GM21360 (cell line): ENCODE measurements around the gene ZFAND6.
A peak's percentile ranks its signal among the peaks of the same experiment; 100 is the strongest.
"Not testable (repeated sequence)": the region's sequence is repeated elsewhere in the genome, so short reads cannot be mapped to it uniquely, and the experiment has no call there.

Source experiments
- ATAC-seq: cut with Tn5 transposase; IDR thresholded peaks from one replicate; pipeline ENCODE4 v1.9.1; 2021; ENCODE audit warnings: mild to moderate bottlenecking, moderate library complexity; ENCODE audit not compliant: unreplicated experiment

The ZFAND6 gene

GRCh38 chr15:80140909-80141308, 81.4 kb downstream of the ZFAND6 start:
- ATAC-seq: no peak

GRCh38 chr15:80141916-80142598, 82.6 kb downstream of the ZFAND6 start:
- ATAC-seq: no peak

- no peak for ATAC-seq
Measured at GRCh38 chr15:80142646-80143045, 83.2 kb downstream of the ZFAND6 start.

GRCh38 chr15:80151148-80151547, 91.7 kb downstream of the ZFAND6 start:
- ATAC-seq: no peak

- no peak for ATAC-seq
Measured at GRCh38 chr15:80151576-80151975, 92.1 kb downstream of the ZFAND6 start.

- peak; percentile 47 for ATAC-seq
Measured at GRCh38 chr15:80152180-80152895, 92.9 kb downstream of the ZFAND6 start.

- peak; percentile 55 for ATAC-seq
Measured at GRCh38 chr15:80152896-80153876, 93.7 kb downstream of the ZFAND6 start, which contains the start of gene FAH. FAH (plus strand) TSS chr15:80152999; CDS start chr15:80153055, 56 bp downstream.

- no peak for ATAC-seq
Measured at GRCh38 chr15:80153900-80154299, 94.4 kb downstream of the ZFAND6 start.

- no peak for ATAC-seq
Measured at GRCh38 chr15:80154336-80154735, 94.9 kb downstream of the ZFAND6 start.

- no peak for ATAC-seq
Measured at GRCh38 chr15:80155001-80155377, 95.5 kb downstream of the ZFAND6 start.

- ATAC-seq: not testable (repeated sequence)
Measured at GRCh38 chr15:80155378-80156175, 96.1 kb downstream of the ZFAND6 start.

GRCh38 chr15:80156176-80156720, 96.8 kb downstream of the ZFAND6 start:
- no peak for ATAC-seq

- no peak for ATAC-seq
Measured at GRCh38 chr15:80157215-80157614, 97.7 kb downstream of the ZFAND6 start.

GRCh38 chr15:80159301-80159700, 99.8 kb downstream of the ZFAND6 start:
- ATAC-seq: no peak

- no peak for ATAC-seq
Measured at GRCh38 chr15:80159811-80160569, 100.5 kb downstream of the ZFAND6 start.

- no peak for ATAC-seq
Measured at GRCh38 chr15:80160570-80161156, 101.2 kb downstream of the ZFAND6 start.

- no peak for ATAC-seq
Measured at GRCh38 chr15:80161468-80162016, 102.1 kb downstream of the ZFAND6 start.

- ATAC-seq: no peak
Measured at GRCh38 chr15:80162059-80162554, 102.6 kb downstream of the ZFAND6 start.
